Breast epithelium (tissue), 3 donors: ENCODE results near the gene TRIM67.

Experiments
- CTCF ChIP-seq, 3 donors: fragments of 450-650 bp; IDR thresholded peaks; one replicate each; pipeline ENCODE4 v1.5.1; 2016 to 2017; ENCODE audit warnings: antibody characterized with exemption in 3 of 3, mild to moderate bottlenecking in 3 of 3, moderate library complexity in 3 of 3
- POLR2A ChIP-seq: fragments of 450-650 bp; IDR thresholded peaks from one replicate; pipeline ENCODE4 v1.6.1; 2016; ENCODE audit warnings: antibody characterized with exemption, mild to moderate bottlenecking, moderate library complexity

- TF ChIP-seq CTCF (IDR thresholded peaks at IDR 0.05) (no peak), POLR2A (no peak)
Measured at GRCh38 chr1:231219422-231220401, 57.9 kb downstream of the TRIM67 start.
